Prostate gland (tissue), 2 donors: ENCODE data around the gene PCDH9.

Source experiments
- CTCF ChIP-seq, 4 experiments: fragments of 200-600 bp in 2 of 4; fragments of 450-650 bp in 2 of 4; sonication (generic) in 2 of 4; IDR thresholded peaks; 1 replicate in 3 of 4; 2 replicates in 1 of 4; pipeline ENCODE4 v1.5.1; 2016 to 2019; ENCODE audit warnings: antibody characterized with exemption in 4 of 4, mild to moderate bottlenecking in 2 of 4, moderate library complexity in 2 of 4
- POLR2A ChIP-seq: fragments of 450-650 bp; IDR thresholded peaks from one replicate; pipeline ENCODE4 v1.6.1; 2016; ENCODE audit warnings: antibody characterized with exemption, mild to moderate bottlenecking

GRCh38 chr13:67094078-67094477 lies 136.1 kb downstream of the PCDH9 start:
- no peak for TF ChIP-seq CTCF (IDR thresholded peaks at IDR 0.05)
- no peak for TF ChIP-seq POLR2A
